Osteoblast (primary cell): ENCODE data around the gene MYNN. TPM values are rescaled to one million over a fixed set of nuclear protein-coding genes. Genes with fewer than 3 reads are reported as not detected.
A peak's percentile ranks its signal among the peaks of the same experiment; 100 is the strongest.
"Not testable (repeated sequence)": the region's sequence is repeated elsewhere in the genome, so short reads cannot be mapped to it uniquely, and the experiment has no call there.

ENCODE experiments used
- DNase-seq: peaks from one replicate; pipeline ENCODE4 v3.0.0; 2011; ENCODE audit warnings: low spot score, mixed read lengths; ENCODE audit not compliant: insufficient read length; ENCODE audit errors: missing footprints
- H2AFZ ChIP-seq: 2 replicates; pipeline ENCODE4 v1.6.0; 2011; ENCODE audit warnings: mild to moderate bottlenecking, low read length
- H3K27ac ChIP-seq: 2 replicates; pipeline ENCODE4 v1.5.1; 2011; ENCODE audit warnings: mild to moderate bottlenecking, low read depth, low read length, moderate library complexity
- H3K27me3 ChIP-seq: 2 replicates; pipeline ENCODE4 v1.6.0; 2012; ENCODE audit warnings: mild to moderate bottlenecking, control low read depth, inconsistent platforms, low read length, moderate library complexity; ENCODE audit not compliant: insufficient read depth
- H3K36me3 ChIP-seq: 2 replicates; pipeline ENCODE4 v1.5.1; 2011; ENCODE audit warnings: mild to moderate bottlenecking, low read length, control low read depth, moderate library complexity; ENCODE audit not compliant: insufficient read depth
- H3K4me1 ChIP-seq: 2 replicates; pipeline ENCODE4 v1.5.1; 2011; ENCODE audit warnings: mild to moderate bottlenecking, low read length, control low read depth, moderate library complexity; ENCODE audit not compliant: insufficient read depth
- H3K4me2 ChIP-seq: 2 replicates; pipeline ENCODE4 v1.6.0; 2011; ENCODE audit warnings: mild to moderate bottlenecking, low read length; ENCODE audit not compliant: insufficient read depth
- H3K4me3 ChIP-seq: fragments of 200-600 bp; sonication (generic); 3 replicates; pipeline ENCODE4 v1.5.1; 2012; ENCODE audit warnings: mild to moderate bottlenecking, low read length, inconsistent platforms; ENCODE audit not compliant: insufficient read depth
- H3K79me2 ChIP-seq: 2 replicates; pipeline ENCODE4 v1.6.0; 2012; ENCODE audit warnings: mild to moderate bottlenecking, low read length, control low read depth, inconsistent platforms; ENCODE audit not compliant: insufficient read depth
- H3K9me3 ChIP-seq: 2 replicates; pipeline ENCODE4 v1.5.1; 2011; ENCODE audit warnings: low read depth, low read length, control low read depth
- H4K20me1 ChIP-seq: 2 replicates; pipeline ENCODE4 v1.6.0; 2012; ENCODE audit warnings: mild to moderate bottlenecking, low read length, control low read depth; ENCODE audit not compliant: insufficient read depth
- CTCF ChIP-seq: IDR thresholded peaks from 2 replicates; pipeline ENCODE4 v1.5.1; 2011; ENCODE audit warnings: mild to moderate bottlenecking, low read depth, low read length, moderate library complexity; ENCODE audit errors: extremely low read depth
- total RNA-seq: library from RNA; depleted of rRNA; stranded (reverse); fragments of >200 nt; gene quantifications from 2 replicates; pipeline ENCODE4 v1.2.3, GENCODE V29; 2012

The MYNN gene
- total RNA-seq: 22.1 and 26.8 TPM in 2 replicates

DNA sequence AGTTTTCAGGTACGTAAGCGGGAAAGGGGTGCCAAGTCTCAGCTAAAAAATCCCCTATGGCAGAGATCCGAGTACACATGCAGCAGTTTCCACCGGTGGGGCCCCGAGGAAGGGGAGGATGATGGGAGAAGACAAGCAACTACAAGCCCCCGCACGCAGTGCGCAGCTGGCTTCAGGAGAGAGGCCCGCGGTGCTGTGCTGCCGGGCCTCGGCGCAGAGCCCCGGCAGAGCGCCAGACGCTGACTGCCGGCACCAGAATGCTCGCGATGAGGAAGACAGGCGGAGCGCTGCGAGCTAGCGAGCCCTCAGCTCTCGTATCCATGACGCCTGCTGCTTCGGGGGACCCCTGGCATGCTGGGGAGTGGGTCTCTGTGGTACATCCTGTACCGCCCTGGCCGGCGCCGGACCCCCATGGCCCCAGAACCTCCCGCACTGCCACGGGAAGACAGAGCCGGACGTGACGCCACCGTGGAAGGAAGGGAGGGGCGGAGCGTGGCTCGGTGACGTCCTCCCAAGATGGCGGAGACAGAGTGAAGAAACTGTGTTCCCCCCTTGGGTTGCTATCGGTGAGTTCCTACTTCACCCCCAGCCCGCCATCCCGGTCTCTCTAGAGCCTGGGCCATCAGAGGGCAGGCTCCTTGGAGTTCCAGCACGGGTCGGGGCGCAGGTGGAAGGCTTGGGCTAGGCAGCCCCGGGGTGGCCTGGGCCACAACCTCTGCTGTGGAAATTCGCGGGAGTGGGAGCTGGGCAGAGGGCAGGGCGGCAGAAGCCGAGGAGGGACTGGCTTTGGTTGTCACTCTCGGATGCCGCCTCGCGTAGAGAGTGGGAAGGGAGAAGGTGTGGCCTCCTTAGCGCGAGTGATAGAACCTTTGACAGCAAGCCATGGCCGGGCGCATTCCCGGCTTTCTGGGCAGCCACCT, at the start of gene MYNN:
Gene MYNN, plus strand, starts transcription at position 500 of the 920 bp plus-strand sequence. CDS start 900 bp downstream, outside the sequence.
- H4K20me1 ChIP-seq: peaks cover 21% of the 10 kb centered on the region
- H3K4me2 ChIP-seq: peak within 1 kb of the TSS; percentile 99
- peaks cover 49% of the 10 kb centered on the region for H3K79me2 ChIP-seq
- peak within 1 kb of the TSS; percentile 99 for H2AFZ ChIP-seq
- peak within 1 kb of the TSS; percentile 95 for H3K27ac ChIP-seq
- DNase-seq: peak; percentile 86
- TF ChIP-seq CTCF: peak; percentile 24
- peaks cover 32% of the 10 kb centered on the region for H3K36me3 ChIP-seq
- H3K4me3 ChIP-seq: peak within 1 kb of the TSS; percentile 100
- no peaks in the 10 kb centered on the region for H3K27me3 ChIP-seq
- H3K9me3 ChIP-seq: no peaks in the 10 kb centered on the region
- H3K4me1 ChIP-seq: peaks cover 12% of the 10 kb centered on the region

- H2AFZ ChIP-seq, H3K4me3 ChIP-seq, DNase-seq, H4K20me1 ChIP-seq, H3K36me3 ChIP-seq, H3K27ac ChIP-seq, H3K9me3 ChIP-seq, H3K4me1 ChIP-seq, H3K27me3 ChIP-seq, H3K4me2 ChIP-seq, H3K79me2 ChIP-seq: not testable (repeated sequence)
Measured at GRCh38 chr3:169731857-169732256, 41.3 kb upstream of the MYNN start.

DNA sequence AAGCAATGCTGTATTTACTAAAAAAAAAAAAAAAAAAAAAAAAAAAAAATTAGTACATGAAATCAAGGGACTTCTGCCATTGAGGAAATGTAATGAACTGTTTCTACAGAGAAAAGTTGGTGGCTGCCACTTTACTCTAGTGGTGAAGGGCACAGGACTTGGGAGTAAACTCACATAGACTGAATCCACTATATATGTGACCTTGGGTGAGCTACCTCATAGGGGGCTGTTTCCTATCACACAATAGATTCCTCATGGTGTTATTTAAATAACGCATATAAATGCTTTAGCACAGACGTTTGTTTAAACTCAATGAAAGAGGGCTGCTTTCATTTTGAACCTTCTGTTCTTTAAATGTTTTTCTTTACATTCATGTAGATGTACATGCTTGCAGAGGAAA, 34.1 kb upstream of the MYNN start:
- H3K27me3 ChIP-seq: no peaks in the 10 kb centered on the region

GRCh38 chr3:169744366-169745054, 28.7 kb upstream of the MYNN start:
- DNase-seq: no peak
- Histone ChIP-seq H3K4me1 (no peaks in the 10 kb centered on the region), H3K27ac (no peak overlapping the region), H3K4me3 (no peak overlapping the region), H2AFZ (no peak overlapping the region), H4K20me1 (no peaks in the 10 kb centered on the region), H3K36me3 (no peaks in the 10 kb centered on the region), H3K79me2 (no peaks in the 10 kb centered on the region), H3K4me2 (no peak overlapping the region), H3K9me3 (no peaks in the 10 kb centered on the region), H3K27me3 (peaks cover 12% of the 10 kb centered on the region)
- TF ChIP-seq CTCF: peak; percentile 33

More for the DNA sequence above, 34.1 kb upstream of the MYNN start:
- H3K79me2 ChIP-seq: no peaks in the 10 kb centered on the region
- no peaks in the 10 kb centered on the region for H3K4me1 ChIP-seq
- DNase-seq: no peak
- no peak for TF ChIP-seq CTCF
- H3K4me2 ChIP-seq: no peak overlapping the region
- no peak overlapping the region for H3K4me3 ChIP-seq
- no peak overlapping the region for H3K27ac ChIP-seq
- H3K36me3 ChIP-seq: no peaks in the 10 kb centered on the region
- no peaks in the 10 kb centered on the region for H4K20me1 ChIP-seq
- no peak overlapping the region for H2AFZ ChIP-seq
- H3K9me3 ChIP-seq: peaks cover 4% of the 10 kb centered on the region
